ENCODE data around the gene STK17B. TPM values are rescaled to one million over a fixed set of nuclear protein-coding genes. Genes with fewer than 3 reads are reported as not detected.

Gene STK17B
- total RNA-seq, 3 donors from 2014 or later: 30.3 to 55.7 (median 55.1) TPM

DNA sequence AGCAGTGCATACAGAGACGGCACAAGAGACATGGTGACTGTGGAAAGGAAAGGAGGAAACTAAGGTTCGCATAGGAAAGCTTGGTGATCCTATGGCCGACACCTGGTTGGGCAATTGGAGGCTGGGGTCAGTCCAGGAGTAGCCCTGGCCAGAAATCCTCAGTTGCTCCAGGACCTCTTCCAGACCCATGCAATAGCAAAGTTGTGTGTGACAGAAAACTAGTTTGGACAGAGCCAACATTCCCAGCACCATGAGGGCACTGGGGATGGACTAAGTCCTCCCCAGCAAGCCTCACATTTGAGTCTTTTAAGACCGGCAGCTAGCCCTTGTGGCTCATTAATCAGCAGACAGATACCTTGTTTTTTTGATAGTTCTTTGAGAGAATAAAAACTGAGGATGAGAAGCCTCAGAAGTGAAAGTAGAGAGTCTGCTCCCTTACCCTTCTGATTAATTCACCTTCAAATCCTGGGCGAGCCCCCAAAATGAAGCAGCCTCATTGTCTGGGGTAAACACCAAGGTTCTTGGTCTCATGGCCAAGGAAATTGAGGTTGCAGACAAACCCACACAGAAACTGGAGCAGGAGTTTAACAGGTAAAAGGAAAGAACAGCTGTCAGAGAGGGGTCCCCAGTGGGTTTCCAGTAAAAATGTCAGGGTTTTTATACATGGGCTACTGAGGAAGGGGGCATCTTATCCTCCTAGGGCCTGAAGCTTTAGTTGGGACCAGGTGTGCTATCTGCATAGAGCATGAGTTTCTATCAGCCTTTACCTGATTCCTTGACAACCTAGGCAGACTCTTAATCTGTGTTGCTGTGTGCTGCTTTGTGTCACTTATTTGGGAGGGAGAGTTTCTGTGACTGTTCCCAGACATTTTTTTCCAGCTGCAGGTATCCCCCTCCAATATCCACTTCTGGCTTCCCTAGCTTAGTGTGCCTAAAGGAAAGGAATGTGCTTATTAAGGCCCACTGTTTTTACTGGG lies 39.1 kb downstream of the STK17B start:
- Histone ChIP-seq H3K4me1 (ENCODE audit: low read depth) (no peaks in the 10 kb centered on the region), H3K36me3 (ENCODE audit: low read depth) (peaks cover 8% of the 10 kb centered on the region), H3K4me3 (no peak overlapping the region), H3K9me3 (peaks cover 51% of the 10 kb centered on the region)
- ATAC-seq: peak; percentile 24
- peak in 1 of 3 donors; percentile 51 for DNase-seq
- TF ChIP-seq, protein P1, sequence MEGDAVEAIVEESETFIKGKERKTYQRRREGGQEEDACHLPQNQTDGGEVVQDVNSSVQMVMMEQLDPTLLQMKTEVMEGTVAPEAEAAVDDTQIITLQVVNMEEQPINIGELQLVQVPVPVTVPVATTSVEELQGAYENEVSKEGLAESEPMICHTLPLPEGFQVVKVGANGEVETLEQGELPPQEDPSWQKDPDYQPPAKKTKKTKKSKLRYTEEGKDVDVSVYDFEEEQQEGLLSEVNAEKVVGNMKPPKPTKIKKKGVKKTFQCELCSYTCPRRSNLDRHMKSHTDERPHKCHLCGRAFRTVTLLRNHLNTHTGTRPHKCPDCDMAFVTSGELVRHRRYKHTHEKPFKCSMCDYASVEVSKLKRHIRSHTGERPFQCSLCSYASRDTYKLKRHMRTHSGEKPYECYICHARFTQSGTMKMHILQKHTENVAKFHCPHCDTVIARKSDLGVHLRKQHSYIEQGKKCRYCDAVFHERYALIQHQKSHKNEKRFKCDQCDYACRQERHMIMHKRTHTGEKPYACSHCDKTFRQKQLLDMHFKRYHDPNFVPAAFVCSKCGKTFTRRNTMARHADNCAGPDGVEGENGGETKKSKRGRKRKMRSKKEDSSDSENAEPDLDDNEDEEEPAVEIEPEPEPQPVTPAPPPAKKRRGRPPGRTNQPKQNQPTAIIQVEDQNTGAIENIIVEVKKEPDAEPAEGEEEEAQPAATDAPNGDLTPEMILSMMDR (IDR thresholded peaks at IDR 0.05): no peak
- intact Hi-C loops (cut with DNase I, micrococcal nuclease): no loop called here

DNA sequence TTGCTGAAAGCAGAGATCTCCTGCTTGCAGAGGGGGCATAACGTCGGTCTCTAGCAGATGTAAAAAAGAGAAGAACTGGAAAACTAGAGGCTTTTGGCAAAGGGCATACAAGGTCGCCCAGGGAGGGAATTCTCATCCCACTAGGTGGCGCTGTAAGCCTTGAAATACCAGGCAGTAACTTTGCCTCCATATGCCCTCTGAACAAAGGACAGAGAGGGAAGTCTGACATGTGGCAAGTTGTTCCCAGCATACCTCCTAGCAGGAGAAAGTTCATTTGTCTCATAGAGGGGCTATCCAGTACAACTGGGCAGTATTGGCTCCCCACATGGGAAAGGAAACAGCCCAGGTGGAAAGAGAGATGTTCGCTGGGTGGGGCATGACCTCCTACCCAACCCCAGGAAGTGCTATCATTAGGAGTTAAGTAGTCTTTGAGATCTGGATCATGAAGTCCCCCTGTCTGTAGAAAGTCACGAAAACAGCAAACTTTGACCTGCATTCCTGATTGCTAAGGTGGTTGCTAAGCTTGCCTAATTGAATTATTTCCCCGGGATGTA lies 39.9 kb downstream of the STK17B start:
- Histone ChIP-seq H3K9me3 (peaks cover 51% of the 10 kb centered on the region), H3K4me1 (ENCODE audit: low read depth) (no peaks in the 10 kb centered on the region), H3K36me3 (ENCODE audit: low read depth) (peaks cover 8% of the 10 kb centered on the region), H3K4me3 (no peak overlapping the region)
- TF ChIP-seq, protein P1 (IDR thresholded peaks at IDR 0.05): peak; percentile 30
- DNase-seq: peak in 2 of 3 donors; percentile 45 to 73
- intact Hi-C loops (cut with DNase I, micrococcal nuclease): no loop called here
- peak; percentile 78 for ATAC-seq

DNA sequence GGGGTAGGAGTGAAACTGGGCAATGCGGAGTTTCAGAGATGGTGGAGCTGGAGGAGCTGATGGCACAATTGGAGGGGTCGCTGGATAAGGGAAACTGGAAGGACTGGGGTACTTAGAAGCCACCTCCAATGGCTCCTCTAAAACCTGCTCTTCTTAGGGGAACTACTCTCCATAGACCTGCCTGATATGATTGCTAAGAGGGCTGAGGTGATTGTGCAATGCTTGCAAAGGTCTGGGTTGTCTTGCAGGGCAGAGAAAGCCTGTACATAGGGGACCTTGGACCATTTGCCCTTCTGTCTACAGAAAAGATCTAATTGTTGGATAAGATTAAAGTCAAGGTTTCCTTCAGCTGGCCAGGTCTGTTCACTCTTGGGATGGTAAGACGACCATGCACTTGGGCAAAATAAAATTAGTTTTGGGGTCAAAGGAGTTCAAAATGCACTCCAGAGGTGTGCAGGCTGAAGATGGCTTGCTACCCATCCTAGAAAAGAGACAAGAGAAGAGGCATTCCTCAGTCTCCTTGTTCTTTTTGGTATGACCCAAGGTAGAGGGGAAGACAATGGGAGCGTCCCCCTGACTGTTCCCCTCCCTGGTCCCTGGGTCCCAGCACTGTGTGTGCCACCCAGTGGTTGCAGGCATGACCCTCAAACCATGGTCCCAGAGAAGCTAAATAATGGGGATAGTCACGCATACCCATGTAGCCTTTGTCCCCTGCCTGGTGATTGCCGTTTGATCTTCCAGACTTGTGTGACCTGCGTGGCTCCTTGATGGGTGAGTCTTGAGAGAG lies 41.1 kb downstream of the STK17B start:
- TF ChIP-seq, protein P1 (IDR thresholded peaks at IDR 0.05): no peak
- DNase-seq: peak in 1 of 3 donors; percentile 20
- intact Hi-C loops (cut with DNase I, micrococcal nuclease): no loop called here
- H3K36me3 ChIP-seq (ENCODE audit: low read depth): peaks cover 8% of the 10 kb centered on the region
- no peak overlapping the region for H3K4me3 ChIP-seq
- no peak for ATAC-seq
- H3K9me3 ChIP-seq: peaks cover 51% of the 10 kb centered on the region
- H3K4me1 ChIP-seq (ENCODE audit: low read depth): no peaks in the 10 kb centered on the region

DNA sequence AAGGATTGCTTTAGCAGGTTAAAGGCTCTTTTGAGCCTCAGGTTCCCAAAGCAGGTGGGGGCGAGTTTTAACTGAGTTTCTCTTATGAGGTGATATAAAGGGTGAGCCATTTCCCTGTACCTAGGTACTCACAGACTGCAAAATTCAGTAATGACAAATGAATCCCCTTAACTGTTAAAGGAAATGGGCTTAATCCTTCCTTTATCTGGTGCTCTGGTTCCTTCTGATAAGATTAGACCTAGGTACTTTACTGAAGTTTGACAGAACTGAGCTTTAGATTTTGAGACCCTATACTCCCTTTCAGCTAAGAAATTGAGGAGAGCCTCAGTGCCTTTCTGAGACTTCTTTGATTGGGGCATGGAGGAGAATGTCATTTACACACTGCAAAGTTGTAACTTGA lies 42.6 kb downstream of the STK17B start:
- Histone ChIP-seq H3K4me3 (no peak overlapping the region), H3K36me3 (ENCODE audit: low read depth) (peaks cover 8% of the 10 kb centered on the region), H3K4me1 (ENCODE audit: low read depth) (no peaks in the 10 kb centered on the region), H3K9me3 (peaks cover 48% of the 10 kb centered on the region)
- DNase-seq: no peak
- intact Hi-C loops (cut with DNase I, micrococcal nuclease): no loop called here
- ATAC-seq: no peak
- TF ChIP-seq, protein P1 (IDR thresholded peaks at IDR 0.05): no peak

DNA sequence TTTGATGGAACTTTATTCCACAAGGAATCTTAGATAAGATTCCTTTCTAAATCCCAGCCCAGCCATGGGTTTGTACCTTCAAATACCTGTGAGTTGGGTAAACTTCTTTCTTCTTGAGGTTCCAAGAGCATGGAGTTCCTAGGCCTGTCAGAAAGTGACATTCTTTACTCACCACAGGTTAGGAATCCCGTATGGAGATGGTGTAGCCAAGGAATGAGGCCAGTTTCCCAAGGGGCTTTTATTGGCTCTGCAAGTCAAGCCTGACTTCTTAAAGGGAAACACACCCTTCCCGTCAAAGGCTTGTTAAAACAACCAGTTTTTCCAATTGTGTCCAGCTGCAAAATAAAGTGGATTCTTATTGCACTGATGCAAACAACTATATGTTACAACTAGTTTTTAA lies 45.8 kb downstream of the STK17B start:
- intact Hi-C loops (cut with DNase I, micrococcal nuclease): no loop called here
- Histone ChIP-seq H3K4me3 (no peak overlapping the region), H3K9me3 (peaks cover 26% of the 10 kb centered on the region), H3K36me3 (ENCODE audit: low read depth) (no peaks in the 10 kb centered on the region), H3K4me1 (ENCODE audit: low read depth) (no peaks in the 10 kb centered on the region)
- ATAC-seq (no peak), DNase-seq (no peak)
- TF ChIP-seq, protein P1 (IDR thresholded peaks at IDR 0.05): no peak
